ENCODE data around the gene ATRX. TPM values are rescaled to one million over a fixed set of nuclear protein-coding genes. Genes with fewer than 3 reads are reported as not detected.

ATRX gene
- 15.1 to 23.5 TPM (median 21.0 TPM) in 5 replicates for total RNA-seq (2022; extraction: Qiagen RNA extraction)

GRCh38 chrX:77785486-77786364 lies at the start of gene ATRX:
Gene ATRX, minus strand, starts transcription at chrX:77786216. Its CDS starts 215 bp downstream, at chrX:77786001.

Other genes with a start within 250 kb of the ATRX start
- gene MAGT1, start 109.2 kb upstream of the ATRX start, total RNA-seq (2022; extraction: Qiagen RNA extraction) = 36.1 to 46.4 TPM (median 39.3 TPM) in 5 replicates
- gene COX7B, start 113.3 kb upstream of the ATRX start, total RNA-seq (2022; extraction: Qiagen RNA extraction) = 534 to 643 TPM (median 572 TPM) in 5 replicates
- gene ATP7A, start 124.5 kb upstream of the ATRX start, total RNA-seq (2022; extraction: Qiagen RNA extraction) = 2.5 to 3.4 TPM (median 3.1 TPM) in 5 replicates
- 0.32 to 0.46 TPM (median 0.43 TPM) in 5 replicates for gene PGAM4, start 183.4 kb upstream of the ATRX start, total RNA-seq (2022; extraction: Qiagen RNA extraction)

All from A549 treated with CORT108297 at 1 μM for 4 hours (cell line).